ENCODE results near the gene CTCFL. TPM values are rescaled to one million over a fixed set of nuclear protein-coding genes. Genes with fewer than 3 reads are reported as not detected.
"Not testable (repeated sequence)": the region's sequence is repeated elsewhere in the genome, so short reads cannot be mapped to it uniquely, and the experiment has no call there.

CTCFL gene
- total RNA-seq, 1 experiment from 2014 or later = 0.42 TPM

DNA sequence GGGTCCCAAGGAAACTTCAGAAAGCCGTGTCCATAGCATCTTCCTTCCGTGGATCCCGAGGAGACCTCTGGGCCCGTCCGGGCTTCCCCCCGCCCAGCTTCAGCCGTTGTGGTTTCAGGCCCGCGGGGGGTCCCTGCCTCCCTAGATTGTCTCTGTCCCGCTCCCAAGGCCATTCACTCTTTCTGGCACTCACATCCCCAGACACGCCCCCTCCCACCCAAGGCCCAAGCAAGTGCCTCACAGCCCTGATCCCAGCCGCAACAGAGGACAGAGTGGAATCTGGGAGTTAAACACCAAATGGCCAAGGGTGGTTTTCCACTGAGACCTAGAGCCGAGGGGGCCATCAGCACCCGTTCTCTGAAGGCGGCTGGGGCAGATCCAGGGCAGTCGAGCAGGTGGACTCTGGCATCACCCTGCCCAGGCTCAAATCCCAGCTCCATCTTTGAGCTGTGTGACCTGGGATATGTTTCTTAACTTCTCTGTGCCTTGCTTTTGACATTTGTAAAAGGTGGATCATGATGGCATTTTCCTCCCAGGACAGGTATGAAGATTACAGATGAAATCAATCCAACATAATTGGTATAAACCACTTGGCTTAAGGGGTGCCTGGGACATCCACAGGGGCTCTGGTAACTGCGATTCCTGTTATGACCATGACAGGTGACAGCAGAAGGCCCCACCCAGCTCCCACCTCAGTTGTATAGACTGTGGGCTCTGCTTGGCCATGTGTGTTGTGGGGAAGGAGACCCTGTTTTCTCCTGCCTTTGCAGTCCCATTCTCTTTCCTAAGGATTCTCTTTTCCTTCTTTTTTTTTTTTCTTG is 48.1 kb downstream of the CTCFL start:
- no peak for DNase-seq (ENCODE audit: low read depth, low spot score)
- in situ Hi-C loops (cut with HindIII; ENCODE audit: low pct_unique_long_range_greater_than_20kb, low sequenced_read_pairs) = no loop called here

DNA sequence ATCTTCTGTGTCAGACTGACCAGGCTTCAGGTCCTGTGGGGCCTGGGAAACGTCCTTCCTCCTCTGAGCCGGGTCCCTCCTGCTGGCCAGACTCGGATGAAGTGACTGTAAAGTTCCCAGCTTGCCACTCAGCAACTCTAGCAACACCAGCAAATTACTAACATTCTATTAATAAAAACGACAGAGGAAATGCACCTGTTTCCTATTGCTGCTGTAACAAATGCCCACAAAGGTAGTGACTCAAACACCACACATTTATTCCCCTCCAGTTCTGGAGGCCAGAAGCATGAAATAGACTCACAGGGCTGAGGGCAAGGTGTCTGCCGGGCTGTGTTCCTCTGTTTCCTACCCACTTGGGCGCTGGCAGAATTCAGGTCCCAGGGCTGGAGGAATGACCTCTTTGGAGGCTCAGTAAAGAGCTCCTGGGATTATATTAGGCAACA is 48.8 kb downstream of the CTCFL start:
- in situ Hi-C loops (cut with HindIII; ENCODE audit: low pct_unique_long_range_greater_than_20kb, low sequenced_read_pairs) = no loop called here
- no peak for DNase-seq (ENCODE audit: low read depth, low spot score)

GRCh38 chr20:57475388-57476083 is 49.4 kb downstream of the CTCFL start:
- DNase-seq (ENCODE audit: low read depth, low spot score) = no peak
- in situ Hi-C loops (cut with HindIII; ENCODE audit: low pct_unique_long_range_greater_than_20kb, low sequenced_read_pairs) = no loop called here

DNA sequence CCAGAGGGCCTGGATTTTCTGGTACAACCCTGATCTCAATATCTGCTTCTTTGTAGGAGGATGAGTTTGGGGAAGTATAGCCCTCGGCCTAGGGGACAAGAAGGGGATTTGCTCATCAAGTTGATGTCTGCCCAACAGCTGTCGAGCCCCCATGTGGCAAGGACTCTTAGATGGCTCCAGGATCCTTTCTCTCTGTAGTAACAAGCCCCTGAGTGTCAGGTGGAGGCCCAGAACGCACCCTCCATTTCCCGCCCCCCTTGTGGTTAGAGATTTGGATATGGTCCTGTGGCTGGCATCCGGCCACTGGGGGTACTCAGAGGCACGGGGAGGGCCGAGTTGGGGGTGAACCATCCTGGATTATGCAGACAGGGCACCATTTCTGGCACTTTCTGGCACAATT is 50.1 kb downstream of the CTCFL start:
- in situ Hi-C loops (cut with HindIII; ENCODE audit: low pct_unique_long_range_greater_than_20kb, low sequenced_read_pairs) = no loop called here
- no peak for DNase-seq (ENCODE audit: low read depth, low spot score)

DNA sequence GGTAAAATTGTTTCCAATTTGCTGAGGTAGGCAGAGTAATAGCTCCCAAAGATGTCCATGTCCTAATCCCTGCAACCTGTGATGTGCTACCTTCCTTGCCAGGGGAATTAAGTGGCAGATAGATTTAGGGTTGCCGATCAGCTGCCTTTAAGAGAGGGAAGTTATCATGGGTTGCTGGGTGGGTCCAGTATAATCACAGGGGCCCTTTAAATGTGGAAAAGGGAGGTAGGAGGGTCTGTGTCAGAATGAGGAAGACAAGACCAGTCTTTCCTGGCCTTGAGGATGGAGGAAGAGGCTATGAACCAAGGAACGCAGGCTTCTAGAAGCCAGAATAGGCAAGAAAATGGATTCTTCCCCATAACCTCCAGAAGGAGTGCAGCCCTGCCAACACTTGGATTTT is 50.7 kb downstream of the CTCFL start:
- in situ Hi-C loops (cut with HindIII; ENCODE audit: low pct_unique_long_range_greater_than_20kb, low sequenced_read_pairs) = no loop called here
- no peak for DNase-seq (ENCODE audit: low read depth, low spot score)

DNA sequence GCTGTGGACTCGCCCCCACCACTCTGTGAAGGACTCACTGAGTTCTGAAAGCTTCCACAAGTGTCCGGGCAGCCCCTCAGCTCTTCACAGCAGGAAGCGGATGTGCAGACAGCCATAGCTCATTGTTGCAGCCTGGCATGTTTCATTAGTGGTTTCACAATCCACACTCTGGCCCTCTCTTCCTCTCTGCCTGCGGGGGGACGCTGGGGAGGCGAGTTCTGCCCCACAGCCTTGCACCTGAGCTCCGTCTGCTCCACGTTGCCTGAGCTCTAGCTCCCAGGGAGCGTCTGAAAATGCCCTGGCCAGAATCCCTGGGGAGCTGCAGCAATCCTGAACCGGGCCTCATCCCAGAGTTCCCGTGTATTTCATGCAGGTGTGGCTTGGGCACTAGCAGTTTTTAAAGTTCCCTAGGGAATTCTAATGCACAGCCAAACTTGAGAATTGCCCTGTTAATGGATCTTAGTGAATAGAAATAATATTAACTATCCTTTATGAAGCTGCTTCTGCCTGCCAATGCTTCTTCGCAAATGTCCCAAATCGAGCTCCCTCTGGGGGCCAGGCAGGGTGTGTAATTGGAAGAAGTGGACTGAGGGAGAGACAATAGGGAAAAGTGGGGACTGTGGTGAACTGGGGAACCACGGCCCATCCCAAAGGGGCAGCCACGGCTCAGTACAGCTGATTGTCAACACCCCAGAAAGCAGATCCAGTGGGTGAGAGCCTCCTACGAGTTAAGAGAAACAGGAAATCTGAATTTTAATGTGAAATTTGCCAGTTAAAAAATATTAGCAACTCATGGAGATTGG is 51.5 kb downstream of the CTCFL start:
- in situ Hi-C loops (cut with HindIII; ENCODE audit: low pct_unique_long_range_greater_than_20kb, low sequenced_read_pairs) = no loop called here
- DNase-seq (ENCODE audit: low read depth, low spot score) = no peak

- DNase-seq (ENCODE audit: low read depth, low spot score); in situ Hi-C loops (cut with HindIII; ENCODE audit: low pct_unique_long_range_greater_than_20kb, low sequenced_read_pairs): not testable (repeated sequence)
Measured at GRCh38 chr20:57472474-57472873, 52.5 kb downstream of the CTCFL start.

DNA sequence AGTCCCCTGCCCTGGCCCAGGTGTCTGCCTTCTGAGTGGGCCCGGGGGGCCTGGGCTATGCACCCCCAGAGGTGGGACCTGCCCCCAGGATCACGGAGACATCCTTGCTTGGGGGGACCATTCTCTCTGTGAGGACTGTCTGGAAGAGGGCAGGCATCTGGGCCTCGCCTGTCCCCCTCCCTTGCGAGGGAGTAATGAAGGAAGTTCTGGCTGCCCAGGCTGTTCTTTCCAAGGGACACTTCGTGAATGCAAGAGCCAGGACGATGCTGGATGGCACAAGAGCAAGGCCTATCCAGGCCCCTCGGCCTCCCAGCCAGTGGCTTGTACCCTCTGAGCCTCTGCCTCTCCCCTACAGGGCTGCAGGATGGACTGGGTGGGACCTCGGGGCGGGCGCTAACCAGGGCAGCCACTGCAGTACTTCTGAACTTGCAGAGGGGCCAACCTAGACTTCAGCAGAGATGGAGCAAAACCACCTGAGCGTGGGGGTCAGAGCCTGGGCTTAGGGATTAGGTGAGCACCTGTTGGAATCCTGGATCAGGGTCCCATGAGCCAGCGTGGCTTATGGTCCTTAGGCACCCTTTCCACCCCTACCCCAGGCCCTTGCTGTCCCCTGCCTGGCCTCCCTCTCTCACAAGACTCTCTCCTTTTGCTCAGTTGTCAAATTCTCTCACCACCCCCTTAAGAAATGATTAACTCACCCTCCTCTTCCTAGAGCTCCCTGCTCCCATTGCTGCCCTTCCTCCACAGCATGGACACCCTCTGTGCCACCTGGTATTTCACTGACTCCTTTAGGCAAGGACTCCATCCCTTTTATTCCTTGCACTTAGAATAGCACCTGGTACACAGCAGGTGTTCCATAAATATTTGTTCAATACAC is 53.2 kb downstream of the CTCFL start:
- no peak for DNase-seq (ENCODE audit: low read depth, low spot score)
- in situ Hi-C loops (cut with HindIII; ENCODE audit: low pct_unique_long_range_greater_than_20kb, low sequenced_read_pairs) = no loop called here

DNA sequence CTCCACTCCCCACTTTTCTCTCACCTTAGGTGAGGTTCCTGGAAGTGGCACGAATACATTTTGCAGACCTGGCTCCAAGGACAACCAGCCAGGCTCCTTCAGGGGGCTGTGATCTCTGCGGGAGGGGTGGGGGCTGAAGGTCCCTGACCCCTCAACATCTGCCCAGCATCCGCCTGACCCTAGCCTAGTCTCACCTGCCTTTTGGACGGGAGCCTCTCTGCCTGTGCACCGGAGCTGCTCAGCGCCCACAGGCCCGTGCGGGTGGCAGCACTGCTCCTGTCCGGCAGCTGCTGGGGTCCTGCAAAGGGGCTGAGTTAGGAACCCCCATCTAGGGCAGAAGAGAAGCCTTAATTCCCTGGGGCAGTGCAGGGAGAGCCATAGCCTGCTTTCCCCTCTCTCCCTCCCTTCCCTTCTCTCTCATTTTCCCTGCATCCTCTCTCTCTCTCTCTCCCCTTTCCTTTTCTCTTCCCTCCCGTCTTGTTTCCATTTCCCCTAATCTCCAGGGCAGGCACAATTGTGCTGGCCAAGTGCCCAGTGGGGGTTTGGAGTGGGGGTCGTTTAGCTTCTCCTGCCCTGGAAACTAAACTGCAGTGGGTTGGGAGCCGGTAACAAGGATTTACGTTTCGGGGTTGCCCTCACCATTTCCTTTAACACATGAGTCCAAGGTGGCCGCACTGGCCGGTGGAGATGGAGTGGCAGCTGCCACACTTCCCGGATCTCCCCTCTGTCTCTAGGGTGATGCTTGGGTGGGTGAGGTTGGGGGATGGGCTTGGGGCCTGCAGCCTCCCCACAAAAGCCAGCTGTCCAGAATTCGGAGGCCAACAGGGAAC is 54.1 kb downstream of the CTCFL start:
- in situ Hi-C loops (cut with HindIII; ENCODE audit: low pct_unique_long_range_greater_than_20kb, low sequenced_read_pairs) = no loop called here

GRCh38 chr20:57470212-57470522 is 54.8 kb downstream of the CTCFL start:
- in situ Hi-C loops (cut with HindIII; ENCODE audit: low pct_unique_long_range_greater_than_20kb, low sequenced_read_pairs) = no loop called here
- DNase-seq (ENCODE audit: low read depth, low spot score) = no peak

More for the DNA sequence above, 54.1 kb downstream of the CTCFL start:
- no peak for DNase-seq (ENCODE audit: low read depth, low spot score)

DNA sequence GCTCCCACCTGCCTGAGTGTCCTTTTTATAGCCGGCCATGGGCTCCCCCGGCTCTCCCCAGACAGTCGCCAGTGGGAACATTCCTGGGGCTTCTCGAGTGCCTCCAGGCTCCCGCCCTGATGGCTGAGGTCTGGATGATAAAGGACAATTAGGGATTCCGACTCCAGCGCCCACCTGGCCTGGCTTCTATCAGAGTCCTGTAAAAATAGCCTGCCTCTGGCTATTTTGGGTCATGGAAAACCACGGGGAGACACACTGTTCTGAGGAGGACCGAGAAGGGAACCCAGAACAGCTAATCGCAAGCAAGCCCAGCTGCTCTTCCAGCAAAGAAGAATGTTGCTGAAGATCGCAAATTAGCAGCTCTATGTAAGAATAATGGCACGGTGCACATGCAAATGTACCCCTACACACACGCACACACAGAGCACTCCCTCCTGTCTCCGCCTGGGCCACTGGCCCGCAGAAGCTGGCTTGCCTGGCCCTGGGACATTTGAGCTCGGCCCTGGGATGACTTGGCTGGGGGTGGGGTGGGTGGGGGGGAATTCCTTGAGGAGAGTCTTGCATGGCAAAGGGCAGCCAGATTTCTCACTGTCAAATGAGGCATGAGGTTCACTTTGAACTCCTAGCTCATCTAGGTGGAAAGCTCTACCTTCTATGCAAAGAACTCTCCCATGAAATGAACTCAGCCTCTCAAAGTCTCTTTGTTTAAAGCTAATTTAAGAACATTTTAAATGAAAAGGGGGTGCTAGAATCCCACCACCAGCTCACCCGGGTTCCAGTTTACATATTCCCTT is 55.3 kb downstream of the CTCFL start:
- in situ Hi-C loops (cut with HindIII; ENCODE audit: low pct_unique_long_range_greater_than_20kb, low sequenced_read_pairs) = no loop called here

DNA sequence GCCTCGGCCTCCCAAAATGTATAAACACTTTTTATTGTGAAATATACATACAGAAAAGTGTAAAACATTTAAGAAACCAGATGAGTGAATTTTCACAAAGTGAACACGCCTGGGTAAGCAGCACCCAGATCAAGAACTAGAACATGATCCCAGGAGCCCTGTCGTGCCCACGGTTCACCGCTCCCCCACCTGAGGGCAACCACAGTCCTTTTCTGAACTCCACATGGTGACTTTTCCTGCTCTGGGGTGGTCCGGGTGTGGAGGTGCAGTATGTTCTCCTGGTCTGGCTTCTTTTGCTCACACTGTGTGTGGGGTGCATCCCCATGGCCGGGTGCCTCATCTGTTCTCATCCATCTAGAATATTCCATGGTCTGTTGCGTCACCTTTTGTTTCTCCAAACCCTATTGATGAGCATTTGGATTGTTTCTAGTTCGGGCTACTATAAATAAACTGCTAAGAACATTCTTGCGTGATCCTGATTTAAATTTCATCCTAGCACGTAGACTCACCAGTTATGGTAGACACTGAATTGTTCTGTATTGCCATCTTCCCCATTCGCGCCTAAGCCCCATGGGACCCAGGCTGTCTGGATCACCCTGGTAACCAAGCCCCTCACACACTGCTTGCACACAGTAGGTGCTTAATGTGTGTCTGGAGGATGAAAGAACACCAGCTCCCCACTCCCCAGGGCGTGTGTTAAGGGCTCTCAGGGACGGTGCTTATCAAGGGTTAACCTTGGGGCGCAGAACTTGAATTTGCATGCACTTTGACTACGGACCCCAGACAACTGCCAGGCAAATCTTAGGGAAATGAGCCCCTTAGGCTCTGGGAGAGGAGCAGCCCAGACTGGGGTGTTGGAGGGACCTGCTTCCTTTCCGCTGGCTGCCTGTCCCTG is 56.2 kb downstream of the CTCFL start:
- no peak for DNase-seq (ENCODE audit: low read depth, low spot score)
- in situ Hi-C loops (cut with HindIII; ENCODE audit: low pct_unique_long_range_greater_than_20kb, low sequenced_read_pairs) = no loop called here

More for the DNA sequence above, 55.3 kb downstream of the CTCFL start:
- DNase-seq (ENCODE audit: low read depth, low spot score) = no peak

DNA sequence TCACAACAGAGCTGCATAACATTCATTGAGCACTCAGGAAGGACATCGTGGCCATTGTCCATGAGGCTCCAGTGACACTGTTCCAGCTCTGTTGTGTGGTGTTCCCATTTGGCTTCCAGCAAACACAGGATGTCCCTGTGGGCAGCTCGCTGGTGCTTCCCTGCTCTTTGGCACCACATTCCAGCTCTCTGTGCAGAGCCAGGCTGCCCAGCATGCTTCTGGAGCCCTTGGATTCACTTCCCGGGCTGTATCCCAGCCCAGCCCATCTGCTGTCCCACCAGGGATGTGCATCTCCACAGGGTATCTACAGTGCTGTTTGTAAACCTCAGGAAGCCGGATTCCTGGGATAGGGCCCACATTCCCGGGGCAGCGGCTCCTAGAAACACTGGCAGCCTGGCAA is 57.2 kb downstream of the CTCFL start:
- in situ Hi-C loops (cut with HindIII; ENCODE audit: low pct_unique_long_range_greater_than_20kb, low sequenced_read_pairs) = no loop called here

GRCh38 chr20:57465943-57466342 is 59.0 kb downstream of the CTCFL start:
- no peak for DNase-seq (ENCODE audit: low read depth, low spot score)
- in situ Hi-C loops (cut with HindIII; ENCODE audit: low pct_unique_long_range_greater_than_20kb, low sequenced_read_pairs) = no loop called here

More for the DNA sequence above, 57.2 kb downstream of the CTCFL start:
- no peak for DNase-seq (ENCODE audit: low read depth, low spot score)

- DNase-seq (ENCODE audit: low read depth, low spot score) = no peak
Measured at GRCh38 chr20:57465486-57465885, 59.5 kb downstream of the CTCFL start.

More at GRCh38 chr20:57465486-57465885, 59.5 kb downstream of the CTCFL start:
- in situ Hi-C loops (cut with HindIII; ENCODE audit: low pct_unique_long_range_greater_than_20kb, low sequenced_read_pairs) = no loop called here
